ENCODE data around the gene WDR62.

WDR62 gene

DNA sequence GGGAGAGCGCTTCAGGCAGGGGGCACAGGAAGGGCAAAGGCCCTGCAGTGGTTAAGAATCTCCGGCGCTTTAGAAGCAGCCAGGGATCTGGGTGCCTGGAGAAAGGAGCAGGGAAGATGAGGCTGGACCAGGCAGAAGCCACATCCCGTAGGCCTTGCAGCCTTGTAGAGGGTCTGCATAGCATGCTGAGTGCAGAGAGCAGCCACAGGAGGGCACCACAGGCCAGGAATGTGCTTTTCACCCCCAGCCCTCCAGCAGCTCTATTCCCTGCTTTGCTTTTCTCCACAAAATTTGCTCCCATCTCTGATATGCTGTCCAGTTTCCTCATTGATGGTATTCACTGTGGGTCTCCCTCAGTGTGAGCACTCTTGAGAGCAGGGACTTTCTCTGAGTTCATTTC lies 5.7 kb downstream of the WDR62 start:
- peak; percentile 39; the same call in 1 of the 2 replicates for TF ChIP-seq CTCF (IDR thresholded peaks at IDR 0.05)

DNA sequence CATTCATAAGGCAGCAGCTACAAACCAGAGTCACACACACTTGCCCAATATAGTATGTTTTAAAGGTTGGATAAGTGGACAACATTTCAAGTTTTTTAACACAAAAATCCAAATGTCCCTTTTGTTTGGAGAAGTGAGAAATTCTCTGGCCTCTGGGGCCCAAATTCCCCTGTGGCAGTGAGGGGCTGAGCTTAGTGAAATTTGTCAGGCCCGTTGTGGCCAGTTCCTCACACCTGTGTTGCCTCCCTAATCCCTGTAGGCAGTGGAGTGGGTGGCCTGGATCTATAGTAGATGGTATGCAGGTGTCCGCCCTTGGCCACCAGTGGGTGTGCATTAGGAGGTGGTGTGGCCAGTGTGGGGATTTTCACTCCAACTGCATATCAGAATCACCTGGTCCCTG lies 6.7 kb downstream of the WDR62 start:
- TF ChIP-seq CTCF (IDR thresholded peaks at IDR 0.05) = no peak

DNA sequence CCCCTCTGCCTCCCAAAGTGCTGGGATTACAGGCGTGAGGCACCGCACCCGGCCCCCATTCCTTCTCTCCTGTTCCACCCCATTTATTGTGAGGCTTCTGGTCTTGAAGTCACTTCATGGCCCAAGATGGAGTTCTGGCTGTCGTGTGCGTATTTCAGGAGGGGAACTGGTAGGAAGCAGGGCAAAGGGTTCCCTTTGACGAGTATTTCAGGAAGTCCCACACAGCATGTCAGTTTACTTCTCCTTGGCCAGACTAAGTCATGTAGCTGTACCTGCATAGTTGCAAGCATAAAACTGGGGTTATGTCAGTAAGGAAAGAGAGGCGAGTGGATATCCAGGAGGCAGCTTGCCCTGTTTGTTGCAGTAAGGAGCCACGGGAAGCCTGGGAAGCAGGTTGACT lies 10.1 kb downstream of the WDR62 start:
- TF ChIP-seq CTCF (IDR thresholded peaks at IDR 0.05) = no peak

DNA sequence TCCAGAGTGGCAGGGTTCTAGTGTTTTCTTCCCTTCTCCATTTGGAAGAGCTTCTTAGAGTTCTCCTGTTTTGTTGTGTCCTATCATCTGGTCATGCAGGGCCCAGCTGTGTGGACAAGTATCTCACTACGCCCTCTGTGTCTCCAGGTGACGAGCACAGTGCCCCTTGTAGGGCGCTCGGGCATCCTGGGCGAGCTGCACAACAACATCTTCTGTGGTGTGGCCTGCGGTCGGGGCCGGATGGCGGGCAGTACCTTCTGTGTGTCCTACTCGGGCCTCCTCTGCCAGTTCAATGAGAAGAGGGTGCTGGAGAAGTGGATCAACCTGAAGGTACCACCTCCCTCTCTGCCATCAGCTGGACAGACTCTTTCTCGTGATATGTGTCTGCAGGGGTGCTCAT lies 13.0 kb downstream of the WDR62 start:
- TF ChIP-seq CTCF (IDR thresholded peaks at IDR 0.05) = no peak

DNA sequence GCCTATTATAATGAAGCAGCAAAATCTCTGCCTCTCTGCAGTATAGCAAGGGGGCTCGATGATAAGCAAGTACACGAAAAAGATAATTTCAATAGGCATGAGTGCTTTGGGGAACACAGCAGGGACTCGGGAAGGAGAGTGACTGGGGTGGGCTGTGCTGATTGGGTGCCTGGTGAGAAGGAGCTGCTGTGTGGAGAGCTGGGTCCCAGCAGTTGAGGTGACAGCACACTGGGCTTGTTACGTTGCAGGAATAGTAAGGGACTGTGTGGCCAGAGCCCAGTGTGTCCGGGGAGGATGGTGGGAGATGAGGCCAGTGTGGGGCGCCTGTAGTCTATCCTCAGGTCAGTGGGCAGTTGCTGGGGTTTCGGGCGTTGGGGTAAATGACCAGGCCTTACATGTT lies 17.4 kb downstream of the WDR62 start:
- TF ChIP-seq CTCF (IDR thresholded peaks at IDR 0.05) = no peak

GRCh38 chr19:36073121-36073876 lies 18.6 kb downstream of the WDR62 start:
- TF ChIP-seq CTCF (IDR thresholded peaks at IDR 0.05) = no peak

- no peak for TF ChIP-seq CTCF (IDR thresholded peaks at IDR 0.05)
Observed at GRCh38 chr19:36079389-36079945, 24.8 kb downstream of the WDR62 start.

Measured in LNCAP (cell line).